Loucy (cell line): ENCODE results near the gene SLC15A1.

ENCODE experiments used
- EZH2phosphoT487 ChIP-seq: fragments of 200-600 bp; IDR thresholded peaks from 2 replicates; pipeline ENCODE4 v1.6.1; 2018; ENCODE audit warnings: antibody characterized with exemption, mild to moderate bottlenecking, moderate library complexity, borderline replicate concordance
- TF ChIP-seq, protein P1 (sequence below): fragments of 200-600 bp; sonication (generic); conservative IDR thresholded peaks from 2 replicates; pipeline ENCODE4 v1.5.1; 2014; ENCODE audit warnings: mild to moderate bottlenecking, antibody characterized with exemption, low read length

DNA sequence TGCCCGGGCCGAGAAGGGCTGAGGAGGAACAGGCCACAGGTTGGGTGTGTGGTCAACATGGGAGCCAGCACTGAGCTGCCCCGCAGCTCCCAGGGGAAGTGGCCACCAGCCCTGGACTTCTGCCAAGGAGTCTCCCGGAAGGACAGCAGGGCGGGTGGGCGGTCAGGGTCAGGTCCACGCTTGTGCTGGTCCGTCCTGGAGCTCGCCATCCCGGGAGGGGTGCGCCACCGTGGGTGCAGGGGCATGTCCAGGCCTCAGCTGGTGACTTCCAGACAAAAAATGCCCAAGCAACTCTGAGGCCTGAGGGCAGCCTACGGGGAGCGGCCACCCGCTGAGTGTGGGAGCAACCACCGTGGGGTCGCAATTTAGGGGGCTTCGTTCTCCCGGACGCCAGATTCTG lies 21.4 kb upstream of the SLC15A1 start:
- TF ChIP-seq, protein P1, sequence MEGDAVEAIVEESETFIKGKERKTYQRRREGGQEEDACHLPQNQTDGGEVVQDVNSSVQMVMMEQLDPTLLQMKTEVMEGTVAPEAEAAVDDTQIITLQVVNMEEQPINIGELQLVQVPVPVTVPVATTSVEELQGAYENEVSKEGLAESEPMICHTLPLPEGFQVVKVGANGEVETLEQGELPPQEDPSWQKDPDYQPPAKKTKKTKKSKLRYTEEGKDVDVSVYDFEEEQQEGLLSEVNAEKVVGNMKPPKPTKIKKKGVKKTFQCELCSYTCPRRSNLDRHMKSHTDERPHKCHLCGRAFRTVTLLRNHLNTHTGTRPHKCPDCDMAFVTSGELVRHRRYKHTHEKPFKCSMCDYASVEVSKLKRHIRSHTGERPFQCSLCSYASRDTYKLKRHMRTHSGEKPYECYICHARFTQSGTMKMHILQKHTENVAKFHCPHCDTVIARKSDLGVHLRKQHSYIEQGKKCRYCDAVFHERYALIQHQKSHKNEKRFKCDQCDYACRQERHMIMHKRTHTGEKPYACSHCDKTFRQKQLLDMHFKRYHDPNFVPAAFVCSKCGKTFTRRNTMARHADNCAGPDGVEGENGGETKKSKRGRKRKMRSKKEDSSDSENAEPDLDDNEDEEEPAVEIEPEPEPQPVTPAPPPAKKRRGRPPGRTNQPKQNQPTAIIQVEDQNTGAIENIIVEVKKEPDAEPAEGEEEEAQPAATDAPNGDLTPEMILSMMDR = no peak
- TF ChIP-seq EZH2phosphoT487 = no peak
